ENCODE results near the gene PIGB. TPM values are rescaled to one million over a fixed set of nuclear protein-coding genes. Genes with fewer than 3 reads are reported as not detected.
"Not testable (repeated sequence)": the region's sequence is repeated elsewhere in the genome, so short reads cannot be mapped to it uniquely, and the experiment has no call there.

The PIGB gene
- total RNA-seq, result 10 to 100 TPM; 28.9 to 29.3 TPM

- Mint-ChIP-seq H3K9me3 (no peaks in the 10 kb centered on the region), H3K27ac (peak within 1 kb of the TSS; percentile 95), H3K36me3 (ENCODE audit: low read depth) (peaks cover 53% of the 10 kb centered on the region), H3K27me3 (no peaks in the 10 kb centered on the region), H3K4me3 (peak within 1 kb of the TSS; percentile 98), H3K4me1 (peaks cover 56% of the 10 kb centered on the region)
- peak; percentile 85 for DNase-seq
- ChIA-PET POLR2A (interaction anchor here (0.7 to 3.5 kb wide), 32 partner anchors 9 to 794 kb away, joined by 3 to 46 read pairs (median 5); partner anchors contain the start of genes CCPG1, PIERCE2 and RSL24D1), CTCF (interaction anchor here (0.6 to 3.1 kb wide), 15 partner anchors 14 to 207 kb away, joined by 3 to 19 read pairs (median 4); partner anchors contain the start of genes CCPG1, PIERCE2 and RSL24D1)
Measured at GRCh38 chr15:55318588-55319494, at the start of gene PIGB, which contains the start of gene PIGBOS1. TSS of gene PIGB (plus strand) at chr15:55319222. CDS start at chr15:55319251, 29 bp downstream. TSS of gene PIGBOS1 (minus strand) at chr15:55319123. CDS start at chr15:55317792, 1,331 bp downstream.

DNA sequence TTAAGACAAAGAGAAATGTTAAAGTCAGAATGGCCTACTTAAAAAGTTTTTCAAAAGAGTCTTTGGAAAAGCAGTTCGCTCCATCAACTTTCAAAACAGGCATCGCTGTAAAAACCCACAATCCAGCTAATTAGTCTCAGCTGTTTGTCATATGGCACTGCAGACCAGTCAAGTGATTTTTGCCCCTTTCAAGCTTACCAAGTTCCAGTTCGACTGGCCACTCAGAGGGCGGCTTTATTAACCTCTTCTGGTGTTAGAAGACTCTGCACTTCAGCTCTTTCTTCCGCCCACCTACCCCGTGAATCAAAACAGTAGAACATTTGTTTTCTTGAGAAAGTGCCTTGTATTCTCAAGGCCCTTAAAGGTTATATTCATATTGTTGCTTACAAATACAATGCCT is 48.7 kb upstream of the PIGB start:
- DNase-seq, result no peak
- Mint-ChIP-seq H3K4me3 (no peak overlapping the region), H3K9me3 (peaks cover 4% of the 10 kb centered on the region), H3K36me3 (ENCODE audit: low read depth) (peaks cover 78% of the 10 kb centered on the region), H3K4me1 (peaks cover 87% of the 10 kb centered on the region), H3K27me3 (no peaks in the 10 kb centered on the region), H3K27ac (peak overlapping the region; percentile 57)
- CTCF ChIA-PET, result interaction anchor here (1.6 kb wide), 1 partner anchor 12 kb away, joined by 4 read pairs; no protein-coding TSS in a partner anchor
- POLR2A ChIA-PET, result interaction anchor here (1.1 to 1.6 kb wide), 2 partner anchors 9 to 11 kb away, joined by 3 to 4 read pairs; no protein-coding TSS in a partner anchor

GRCh38 chr15:55276324-55276723 is 42.7 kb upstream of the PIGB start:
- ChIA-PET POLR2A (interaction anchor here (0.6 to 4.6 kb wide), 11 partner anchors 9 to 163 kb away, joined by 3 to 44 read pairs (median 6); partner anchors contain the start of genes CCPG1, PIERCE2, PIGB and PIGBOS1), CTCF (interaction anchor here (0.6 to 3.1 kb wide), 6 partner anchors 9 to 164 kb away, joined by 3 to 16 read pairs (median 4); partner anchors contain the start of gene RSL24D1)
- Mint-ChIP-seq H3K4me1 (peaks cover 84% of the 10 kb centered on the region), H3K36me3 (ENCODE audit: low read depth) (peaks cover 57% of the 10 kb centered on the region), H3K9me3 (peaks cover 4% of the 10 kb centered on the region), H3K4me3 (peak overlapping the region; percentile 46), H3K27me3 (no peaks in the 10 kb centered on the region), H3K27ac (peak overlapping the region; percentile 92)
- no peak for DNase-seq

DNA sequence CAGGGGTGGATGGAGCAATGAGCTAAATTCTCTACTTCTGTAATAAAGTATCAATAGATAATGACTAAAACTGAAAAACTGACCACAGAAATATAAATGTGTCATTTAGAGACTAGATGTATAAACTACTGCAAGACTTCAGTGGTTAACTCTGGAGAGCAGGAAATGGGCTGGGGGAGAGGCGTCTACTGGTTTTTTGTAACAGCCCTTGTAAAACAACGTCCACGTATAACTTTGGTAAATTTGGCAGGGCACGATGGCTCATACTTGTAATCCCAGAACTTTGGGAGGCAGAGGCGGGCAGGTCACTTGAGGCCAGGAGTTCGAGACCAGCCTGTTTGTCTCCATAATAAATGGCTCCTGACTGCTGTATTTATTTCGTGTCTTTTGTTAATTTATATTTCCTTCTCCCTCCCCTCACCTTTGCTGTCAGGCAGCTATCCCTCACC is 41.9 kb upstream of the PIGB start:
- Mint-ChIP-seq H3K36me3 (ENCODE audit: low read depth) (peaks cover 55% of the 10 kb centered on the region), H3K27ac (peak overlapping the region; percentile 92), H3K4me1 (peaks cover 86% of the 10 kb centered on the region), H3K27me3 (no peaks in the 10 kb centered on the region), H3K4me3 (peak overlapping the region; percentile 52), H3K9me3 (peaks cover 4% of the 10 kb centered on the region)
- ChIA-PET POLR2A (interaction anchor here (0.6 to 4.6 kb wide), 13 partner anchors 9 to 162 kb away, joined by 3 to 44 read pairs (median 6); partner anchors contain the start of genes CCPG1, PIERCE2, PIGB and PIGBOS1), CTCF (interaction anchor here (0.8 to 3.1 kb wide), 6 partner anchors 9 to 131 kb away, joined by 3 to 16 read pairs (median 4); partner anchors contain the start of genes CCPG1, PIERCE2 and RSL24D1)
- DNase-seq, result peak; percentile 83

DNA sequence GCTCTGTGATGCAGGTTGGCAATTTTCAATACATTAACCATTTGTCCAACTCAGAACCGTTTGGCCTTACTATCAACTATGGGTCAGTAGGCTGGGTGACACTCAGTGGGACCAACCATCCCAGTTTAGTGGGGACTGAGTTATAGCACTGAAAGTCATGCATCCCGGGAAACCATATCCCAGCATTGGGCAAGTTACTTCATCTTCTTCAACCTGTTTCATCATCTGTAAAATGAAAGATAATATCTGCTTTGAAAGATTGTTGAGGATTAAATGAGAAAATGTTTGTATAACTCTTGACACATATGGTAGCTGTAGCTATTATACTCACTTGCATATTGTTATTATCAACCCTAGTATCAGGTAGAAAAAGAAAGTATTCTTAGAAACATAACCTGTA is 41.3 kb upstream of the PIGB start:
- H3K36me3 Mint-ChIP-seq (ENCODE audit: low read depth), result peaks cover 53% of the 10 kb centered on the region
- H3K4me3 Mint-ChIP-seq, result peak overlapping the region; percentile 52
- CTCF ChIA-PET, result interaction anchor here (1.0 to 3.1 kb wide), 3 partner anchors 10 to 131 kb away, joined by 3 to 16 read pairs (median 13); partner anchors contain the start of genes CCPG1 and PIERCE2
- peaks cover 4% of the 10 kb centered on the region for H3K9me3 Mint-ChIP-seq
- peak overlapping the region; percentile 92 for H3K27ac Mint-ChIP-seq
- POLR2A ChIA-PET, result interaction anchor here (1.0 to 4.6 kb wide), 9 partner anchors 10 to 131 kb away, joined by 3 to 44 read pairs (median 8); partner anchors contain the start of genes CCPG1, PIERCE2, PIGB and PIGBOS1
- no peaks in the 10 kb centered on the region for H3K27me3 Mint-ChIP-seq
- peaks cover 88% of the 10 kb centered on the region for H3K4me1 Mint-ChIP-seq
- no peak for DNase-seq

- Mint-ChIP-seq H3K27me3 (no peaks in the 10 kb centered on the region), H3K4me1 (peaks cover 92% of the 10 kb centered on the region), H3K27ac (peak overlapping the region; percentile 91), H3K9me3 (no peaks in the 10 kb centered on the region), H3K4me3 (peak overlapping the region; percentile 63), H3K36me3 (ENCODE audit: low read depth) (peaks cover 41% of the 10 kb centered on the region)
- ChIA-PET POLR2A (interaction anchor here (1.0 to 4.6 kb wide), 7 partner anchors 9 to 82 kb away, joined by 3 to 25 read pairs (median 3); partner anchors contain the start of gene RSL24D1), CTCF (no interaction called here)
- no peak for DNase-seq
Measured at GRCh38 chr15:55279100-55279745, 39.8 kb upstream of the PIGB start.

DNA sequence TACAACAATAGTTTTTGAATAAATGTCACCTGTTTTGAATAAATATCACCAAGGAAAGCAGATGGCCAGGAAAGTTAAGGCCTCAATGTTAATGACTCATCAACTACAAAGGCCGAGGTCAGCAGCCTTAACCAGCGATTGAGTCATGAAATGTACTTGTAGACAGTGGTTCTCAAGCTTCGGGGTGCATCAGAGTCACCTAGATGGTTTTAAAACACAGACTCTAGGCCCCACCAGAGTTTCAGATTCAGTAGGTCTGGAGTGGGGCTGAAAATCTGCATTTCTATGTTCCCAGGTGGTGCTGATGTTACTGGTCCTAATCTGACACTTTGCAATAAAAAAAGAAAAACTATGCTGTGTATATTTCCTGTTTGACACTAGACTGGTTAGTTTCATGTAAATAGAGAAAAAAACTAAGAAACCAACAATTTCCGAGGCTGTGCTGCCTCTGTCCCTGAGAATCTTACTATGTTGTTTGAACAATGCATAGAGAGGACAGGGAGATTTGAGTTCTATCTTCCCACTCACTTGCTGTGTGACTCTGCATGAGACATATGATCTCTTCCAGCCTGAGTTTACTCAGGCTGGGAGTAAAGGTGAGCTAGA is 39.2 kb upstream of the PIGB start:
- DNase-seq, result peak; percentile 68
- Mint-ChIP-seq H3K27me3 (no peaks in the 10 kb centered on the region), H3K4me3 (peak overlapping the region; percentile 63), H3K4me1 (peaks cover 97% of the 10 kb centered on the region), H3K9me3 (no peaks in the 10 kb centered on the region), H3K27ac (peak overlapping the region; percentile 91), H3K36me3 (ENCODE audit: low read depth) (peaks cover 45% of the 10 kb centered on the region)
- ChIA-PET CTCF (no interaction called here), POLR2A (interaction anchor here (1.0 to 4.6 kb wide), 7 partner anchors 10 to 83 kb away, joined by 3 to 25 read pairs (median 3); partner anchors contain the start of genes PIGB, PIGBOS1 and RSL24D1)

GRCh38 chr15:55280589-55280988 is 38.4 kb upstream of the PIGB start:
- H3K27me3 Mint-ChIP-seq, H3K9me3 Mint-ChIP-seq: not testable (repeated sequence)
- Mint-ChIP-seq H3K27ac (peak overlapping the region; percentile 87), H3K36me3 (ENCODE audit: low read depth) (peaks cover 44% of the 10 kb centered on the region), H3K4me3 (peak overlapping the region; percentile 6), H3K4me1 (peaks cover 97% of the 10 kb centered on the region)
- POLR2A ChIA-PET, result interaction anchor here (1.4 to 4.6 kb wide), 5 partner anchors 11 to 84 kb away, joined by 3 to 25 read pairs (median 8); partner anchors contain the start of genes PIGB, PIGBOS1 and RSL24D1
- peak; percentile 47 for DNase-seq
- CTCF ChIA-PET, result interaction anchor here (0.8 kb wide), 1 partner anchor 10 kb away, joined by 3 read pairs; no protein-coding TSS in a partner anchor

- CTCF ChIA-PET, result interaction anchor here (0.8 to 1.5 kb wide), 6 partner anchors 9 to 63 kb away, joined by 3 to 12 read pairs (median 4); no protein-coding TSS in a partner anchor
- Mint-ChIP-seq H3K27me3 (no peaks in the 10 kb centered on the region), H3K4me3 (no peak overlapping the region), H3K9me3 (no peaks in the 10 kb centered on the region), H3K4me1 (peaks cover 99% of the 10 kb centered on the region), H3K27ac (peak overlapping the region; percentile 88), H3K36me3 (ENCODE audit: low read depth) (peaks cover 52% of the 10 kb centered on the region)
- no peak for DNase-seq
- POLR2A ChIA-PET, result interaction anchor here (0.9 to 2.0 kb wide), 12 partner anchors 12 to 127 kb away, joined by 3 to 15 read pairs (median 6); partner anchors contain the start of genes CCPG1, PIERCE2, PIGB and PIGBOS1
Measured at GRCh38 chr15:55281517-55282228, 37.3 kb upstream of the PIGB start.

GRCh38 chr15:55282284-55282833 is 36.7 kb upstream of the PIGB start:
- H3K4me1 Mint-ChIP-seq, result peaks cover 97% of the 10 kb centered on the region
- DNase-seq, result peak; percentile 33
- no peaks in the 10 kb centered on the region for H3K27me3 Mint-ChIP-seq
- H3K36me3 Mint-ChIP-seq (ENCODE audit: low read depth), result peaks cover 53% of the 10 kb centered on the region
- CTCF ChIA-PET, result interaction anchor here (0.8 to 1.5 kb wide), 5 partner anchors 12 to 64 kb away, joined by 3 to 12 read pairs (median 4); no protein-coding TSS in a partner anchor
- H3K27ac Mint-ChIP-seq, result peak overlapping the region; percentile 88
- H3K4me3 Mint-ChIP-seq, result peak overlapping the region; percentile 61
- POLR2A ChIA-PET, result interaction anchor here (0.9 to 2.0 kb wide), 10 partner anchors 15 to 126 kb away, joined by 4 to 15 read pairs (median 7); partner anchors contain the start of genes CCPG1, PIERCE2, PIGB and PIGBOS1
- H3K9me3 Mint-ChIP-seq, result no peaks in the 10 kb centered on the region

Data from activated CD4-positive, alpha-beta memory T cell treated with anti-CD3 and anti-CD28 coated beads, Interleukin-2, amount 10 ng/mL, durations not matched to agents 7 days and 5 days (primary cell).